ENCODE results near the gene MAFF.
"Not testable (repeated sequence)": the region's sequence is repeated elsewhere in the genome, so short reads cannot be mapped to it uniquely, and the experiment has no call there.

Gene MAFF

GRCh38 chr22:38172832-38173640 lies 28.8 kb upstream of the MAFF start:
- Mint-ChIP-seq H3K27ac (peak overlapping the region; percentile 79), H3K9me3 (no peaks in the 10 kb centered on the region)

DNA sequence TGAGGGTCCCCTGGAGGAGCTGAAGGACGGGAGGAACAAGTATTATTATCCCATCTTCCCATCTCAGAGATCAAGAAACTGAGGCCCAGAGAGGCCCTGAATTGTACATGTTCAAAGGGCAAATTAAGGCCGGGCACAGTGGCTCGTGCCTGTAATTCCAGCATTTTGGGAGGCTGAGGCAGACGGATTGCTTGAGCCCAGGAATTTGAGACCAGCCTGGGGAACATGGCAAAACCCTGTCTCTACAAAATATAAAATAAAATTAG lies 28.2 kb upstream of the MAFF start:
- Mint-ChIP-seq H3K27me3 (no peaks in the 10 kb centered on the region), H3K4me1 (ENCODE audit: low read depth) (peaks cover 53% of the 10 kb centered on the region), H3K9me3 (no peaks in the 10 kb centered on the region), H3K27ac (peak overlapping the region; percentile 79), H3K4me3 (no peak overlapping the region), H3K36me3 (ENCODE audit: low read depth) (peaks cover 6% of the 10 kb centered on the region)
- no peak for DNase-seq

More at GRCh38 chr22:38172832-38173640, 28.8 kb upstream of the MAFF start:
- DNase-seq: peak; percentile 40
- Mint-ChIP-seq H3K4me3 (no peak overlapping the region), H3K27me3 (no peaks in the 10 kb centered on the region), H3K36me3 (ENCODE audit: low read depth) (peaks cover 9% of the 10 kb centered on the region), H3K4me1 (ENCODE audit: low read depth) (peaks cover 51% of the 10 kb centered on the region)

GRCh38 chr22:38174626-38175025 lies 27.2 kb upstream of the MAFF start:
- Mint-ChIP-seq H3K27ac (peak overlapping the region; percentile 63), H3K4me3 (no peak overlapping the region)
- DNase-seq: no peak

DNA sequence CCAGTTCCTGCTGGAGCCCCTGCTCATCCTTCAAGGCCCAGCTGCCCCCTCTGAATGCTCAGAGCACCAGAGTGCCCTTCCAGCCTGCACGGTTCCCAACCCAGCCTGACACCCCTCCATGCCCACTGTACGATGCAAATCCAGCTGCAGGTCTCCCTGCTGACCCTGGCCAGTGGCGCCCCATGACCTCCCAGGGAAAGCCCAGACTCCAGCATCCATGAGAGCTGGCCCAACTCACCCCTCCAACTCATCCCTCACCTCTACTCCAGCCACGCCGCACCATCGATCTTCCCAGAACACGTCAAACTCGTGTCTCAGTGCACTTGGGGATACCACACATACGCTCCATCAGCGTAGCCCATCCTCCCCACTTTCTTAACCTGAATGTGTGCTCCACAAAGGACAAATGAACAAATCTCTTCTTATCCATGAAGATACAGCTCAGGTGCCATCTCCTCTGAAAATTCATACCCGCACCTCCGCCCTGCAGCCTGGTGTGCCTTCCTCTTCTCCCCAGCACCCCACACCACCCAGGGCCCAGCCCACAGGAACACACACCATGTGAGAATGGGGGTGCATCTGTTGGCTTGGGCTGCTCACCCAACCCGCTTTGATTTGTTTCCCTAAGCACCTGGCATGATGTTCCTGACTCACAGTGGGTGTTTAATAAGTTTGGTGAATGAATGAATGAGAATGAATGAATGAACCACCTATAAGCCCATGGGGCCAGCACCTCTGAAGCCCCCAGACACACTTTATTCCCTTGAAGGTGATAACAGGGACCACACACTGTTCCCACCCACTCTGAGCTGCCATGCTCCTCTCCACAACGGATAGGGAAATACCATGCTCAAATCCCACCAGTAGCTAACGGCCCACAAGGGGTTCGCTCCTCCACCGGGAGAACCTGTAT lies 26.3 kb upstream of the MAFF start:
- DNase-seq: no peak
- Mint-ChIP-seq H3K4me1 (ENCODE audit: low read depth) (peaks cover 70% of the 10 kb centered on the region), H3K36me3 (ENCODE audit: low read depth) (peaks cover 4% of the 10 kb centered on the region), H3K27ac (peak overlapping the region; percentile 92), H3K9me3 (no peaks in the 10 kb centered on the region), H3K27me3 (no peaks in the 10 kb centered on the region), H3K4me3 (no peak overlapping the region)

More at GRCh38 chr22:38174626-38175025, 27.2 kb upstream of the MAFF start:
- Mint-ChIP-seq H3K36me3 (ENCODE audit: low read depth) (peaks cover 4% of the 10 kb centered on the region), H3K9me3 (no peaks in the 10 kb centered on the region), H3K27me3 (no peaks in the 10 kb centered on the region), H3K4me1 (ENCODE audit: low read depth) (peaks cover 62% of the 10 kb centered on the region)

DNA sequence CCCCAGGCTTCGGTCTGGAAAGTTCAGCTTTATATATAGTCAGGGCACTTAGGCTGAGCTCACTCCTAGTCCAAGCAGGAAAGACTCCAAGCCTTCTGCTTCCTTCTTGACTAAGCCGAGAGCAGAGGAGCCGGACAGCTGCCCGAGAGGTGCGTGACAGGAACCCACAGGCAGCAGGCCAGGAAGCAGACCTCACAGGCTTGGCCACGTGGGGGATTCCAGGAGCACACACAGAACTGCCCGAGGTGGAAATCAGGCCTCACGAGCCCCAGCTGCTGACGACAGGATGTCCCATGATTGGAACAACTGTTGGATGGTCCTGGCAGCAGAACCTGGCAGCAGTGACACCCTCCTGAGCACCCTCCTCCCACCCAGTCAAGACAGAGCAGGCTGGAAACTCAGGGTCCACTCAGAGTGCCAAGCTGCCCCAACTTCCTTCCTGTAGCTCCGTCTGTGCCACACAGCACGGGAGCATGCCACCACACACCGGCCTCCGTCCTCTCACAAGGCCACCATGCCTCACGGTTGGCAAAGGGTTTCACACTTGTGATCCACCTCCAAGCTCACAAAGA lies 25.5 kb upstream of the MAFF start:
- Mint-ChIP-seq H3K27ac (peak overlapping the region; percentile 92), H3K4me3 (peak overlapping the region; percentile 20), H3K36me3 (ENCODE audit: low read depth) (peaks cover 6% of the 10 kb centered on the region), H3K9me3 (no peaks in the 10 kb centered on the region), H3K27me3 (no peaks in the 10 kb centered on the region), H3K4me1 (ENCODE audit: low read depth) (peaks cover 78% of the 10 kb centered on the region)
- DNase-seq: peak; percentile 68

- H3K27ac Mint-ChIP-seq: peak overlapping the region; percentile 92
These were observed 24.8 kb upstream of the MAFF start for GRCh38 chr22:38177044-38177443.

DNA sequence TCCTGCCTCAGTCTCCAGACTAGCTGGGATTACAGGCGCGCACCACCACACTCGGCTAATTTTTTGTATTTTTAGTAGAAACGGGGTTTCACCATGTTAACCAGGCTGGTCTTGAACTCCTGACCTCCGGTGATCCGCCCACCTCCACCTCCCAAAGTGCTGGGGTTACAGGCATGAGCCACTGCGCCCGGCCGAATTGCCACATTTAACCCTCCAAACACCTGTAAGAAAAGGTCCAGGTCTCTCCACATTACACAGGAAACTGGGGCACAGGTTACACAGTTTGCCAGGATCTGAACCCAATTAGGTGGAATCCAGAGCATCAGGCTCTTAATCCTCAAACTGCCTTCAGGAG lies 24.2 kb upstream of the MAFF start:
- H3K36me3 Mint-ChIP-seq (ENCODE audit: low read depth); H3K9me3 Mint-ChIP-seq; H3K27me3 Mint-ChIP-seq; H3K4me3 Mint-ChIP-seq; DNase-seq: not testable (repeated sequence)
- H3K4me1 Mint-ChIP-seq (ENCODE audit: low read depth): peaks cover 79% of the 10 kb centered on the region
- peak overlapping the region; percentile 87 for H3K27ac Mint-ChIP-seq

More at GRCh38 chr22:38177044-38177443, 24.8 kb upstream of the MAFF start:
- Mint-ChIP-seq H3K4me3 (no peak overlapping the region), H3K36me3 (ENCODE audit: low read depth) (peaks cover 8% of the 10 kb centered on the region), H3K4me1 (ENCODE audit: low read depth) (peaks cover 83% of the 10 kb centered on the region), H3K27me3 (no peaks in the 10 kb centered on the region), H3K9me3 (no peaks in the 10 kb centered on the region)
- no peak for DNase-seq

DNA sequence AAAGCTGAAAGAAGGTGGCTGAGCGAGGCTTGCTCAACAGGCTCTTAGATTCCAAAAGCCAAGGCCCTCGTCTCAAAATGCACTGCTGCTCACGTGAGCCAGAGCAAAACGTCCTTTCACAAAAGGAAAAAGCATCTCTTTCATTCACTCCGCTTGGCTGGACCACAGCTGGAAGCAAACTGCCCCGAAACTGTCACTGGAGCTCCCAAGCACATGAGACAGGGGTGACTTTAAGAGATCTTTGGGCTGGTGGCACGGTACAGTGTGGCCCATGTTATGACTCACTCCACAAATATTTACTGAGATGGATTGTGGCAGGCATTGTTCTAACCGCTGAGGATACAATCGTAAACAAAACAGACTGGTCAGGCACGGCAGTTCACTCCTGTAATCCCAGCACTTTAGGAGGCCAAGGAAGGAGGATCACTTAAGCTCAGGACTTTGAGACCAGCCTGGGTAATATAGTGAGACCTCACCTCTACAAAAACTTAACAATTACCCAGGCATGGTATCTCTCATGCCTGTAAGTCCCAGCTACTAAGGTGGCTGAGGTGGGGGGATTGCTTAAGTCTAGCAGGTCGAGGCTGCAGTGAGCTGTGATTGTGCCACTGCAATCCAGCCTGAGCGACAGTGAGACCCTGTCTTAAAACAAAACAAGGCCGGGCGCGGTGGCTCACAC lies 23.7 kb upstream of the MAFF start:
- Mint-ChIP-seq H3K36me3 (ENCODE audit: low read depth) (peaks cover 8% of the 10 kb centered on the region), H3K4me3 (no peak overlapping the region), H3K9me3 (no peaks in the 10 kb centered on the region), H3K4me1 (ENCODE audit: low read depth) (peaks cover 78% of the 10 kb centered on the region), H3K27me3 (no peaks in the 10 kb centered on the region), H3K27ac (peak overlapping the region; percentile 87)
- no peak for DNase-seq

- H3K36me3 Mint-ChIP-seq (ENCODE audit: low read depth); H3K9me3 Mint-ChIP-seq; H3K27me3 Mint-ChIP-seq; DNase-seq; H3K4me3 Mint-ChIP-seq: not testable (repeated sequence)
- H3K4me1 Mint-ChIP-seq (ENCODE audit: low read depth): peaks cover 73% of the 10 kb centered on the region
- H3K27ac Mint-ChIP-seq: peak overlapping the region; percentile 87
These were observed 23.2 kb upstream of the MAFF start for GRCh38 chr22:38178605-38178937.

DNA sequence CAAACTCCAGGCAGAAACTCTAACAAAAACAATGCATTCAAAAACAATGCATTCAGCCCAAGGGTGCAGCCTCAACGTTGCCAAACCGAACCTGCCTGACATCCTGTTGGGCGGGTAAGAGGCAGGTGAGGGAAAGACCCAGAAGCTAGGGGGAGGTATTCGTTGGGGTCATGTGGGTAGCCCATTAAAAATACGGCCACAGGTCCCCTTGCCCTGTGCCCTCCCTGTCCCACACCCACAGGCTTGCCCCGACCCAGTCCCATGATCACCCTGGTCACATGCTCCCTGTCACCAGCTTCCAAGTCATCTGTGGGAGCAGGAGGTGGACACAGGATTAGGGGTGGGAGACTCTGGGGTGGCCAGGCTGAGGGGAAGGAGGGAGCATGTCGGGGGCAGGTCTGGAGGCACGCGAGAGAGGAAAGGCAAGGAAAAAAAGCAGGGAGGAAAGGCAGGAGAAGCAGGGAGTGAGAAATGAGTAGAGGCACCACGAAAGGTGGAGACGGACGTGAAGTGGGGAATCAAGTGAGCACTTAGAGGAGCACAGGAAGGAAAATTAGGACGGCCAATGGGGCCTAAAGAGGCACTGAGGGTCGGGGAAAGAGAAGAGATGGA lies 20.8 kb upstream of the MAFF start:
- Mint-ChIP-seq H3K9me3 (no peaks in the 10 kb centered on the region), H3K36me3 (ENCODE audit: low read depth) (peaks cover 8% of the 10 kb centered on the region), H3K4me1 (ENCODE audit: low read depth) (peaks cover 59% of the 10 kb centered on the region), H3K27ac (peak overlapping the region; percentile 99), H3K27me3 (no peaks in the 10 kb centered on the region), H3K4me3 (peak overlapping the region; percentile 92)
- peak; percentile 49 for DNase-seq

DNA sequence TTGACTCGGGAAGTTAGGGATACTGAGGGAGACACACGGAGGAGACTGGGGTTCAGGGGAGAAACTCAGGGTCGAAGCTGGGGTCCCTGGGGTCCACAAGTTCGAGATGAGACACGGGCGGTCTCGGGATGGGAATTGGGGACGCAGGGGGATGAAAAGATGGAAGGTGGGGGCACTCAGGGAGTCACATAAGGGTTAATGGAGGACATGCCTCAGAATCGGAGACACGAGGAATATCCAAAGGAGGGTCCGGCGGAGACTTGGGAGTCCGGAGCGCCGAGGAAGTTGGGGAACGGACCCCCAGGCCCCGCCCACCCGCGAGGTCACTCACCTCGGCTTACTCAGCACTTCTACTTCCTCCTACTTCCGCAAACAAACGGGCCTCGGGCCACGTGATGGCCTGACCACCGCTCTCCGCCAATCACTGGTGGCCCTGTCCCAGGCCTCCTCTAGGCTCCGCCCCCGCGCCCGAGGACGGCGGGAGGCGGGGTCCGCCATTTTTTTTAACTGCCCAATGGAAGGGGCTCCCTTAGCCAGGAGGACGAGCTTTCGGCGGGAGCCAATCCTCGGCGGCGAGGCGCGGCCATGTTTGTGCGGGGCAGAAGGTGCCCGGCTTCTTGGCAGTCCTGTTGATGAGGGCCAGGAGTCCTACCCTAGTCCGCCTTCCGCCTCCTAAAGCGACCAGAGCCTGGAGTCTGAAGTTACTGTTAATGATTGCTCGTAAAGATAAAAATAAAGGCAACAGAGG lies 20.2 kb upstream of the MAFF start, which contains the start of gene PLA2G6:
Gene PLA2G6, minus strand, starts transcription at position 378 of the 748 bp plus-strand sequence. CDS start 12,404 bp downstream, outside the sequence.
- Mint-ChIP-seq H3K4me1 (ENCODE audit: low read depth) (peaks cover 52% of the 10 kb centered on the region), H3K4me3 (peak within 1 kb of the TSS; percentile 92), H3K36me3 (ENCODE audit: low read depth) (peaks cover 8% of the 10 kb centered on the region), H3K27ac (peak within 1 kb of the TSS; percentile 99), H3K27me3 (no peaks in the 10 kb centered on the region), H3K9me3 (no peaks in the 10 kb centered on the region)
- DNase-seq: peak; percentile 98

DNA sequence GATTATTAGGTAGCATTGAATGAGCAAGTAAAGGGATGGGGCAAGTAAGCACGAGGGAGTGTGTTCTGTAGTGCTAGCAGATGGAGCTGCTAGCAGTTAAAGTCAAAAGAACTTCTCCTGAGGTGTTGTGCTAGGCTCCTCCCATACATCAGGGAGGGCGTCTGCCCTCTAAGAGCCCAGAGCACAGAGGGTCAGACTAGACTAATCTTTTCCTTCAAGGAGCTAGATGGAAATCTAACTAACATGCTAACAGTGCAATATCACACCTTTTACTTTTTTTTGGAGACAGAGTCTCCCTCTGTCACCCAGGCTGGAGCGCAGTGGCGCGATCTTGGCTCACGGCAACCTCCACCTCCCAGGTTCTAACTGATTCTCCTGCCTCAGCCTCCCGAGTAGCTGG lies 17.0 kb upstream of the MAFF start:
- H3K4me3 Mint-ChIP-seq: no peak overlapping the region
- H3K27ac Mint-ChIP-seq: no peak overlapping the region

GRCh38 chr22:38186429-38186828 lies 15.4 kb upstream of the MAFF start:
- H3K9me3 Mint-ChIP-seq: no peaks in the 10 kb centered on the region
- H3K27ac Mint-ChIP-seq: no peak overlapping the region
- no peak overlapping the region for H3K4me3 Mint-ChIP-seq
- no peaks in the 10 kb centered on the region for H3K27me3 Mint-ChIP-seq
- peaks cover 2% of the 10 kb centered on the region for H3K36me3 Mint-ChIP-seq (ENCODE audit: low read depth)
- H3K4me1 Mint-ChIP-seq (ENCODE audit: low read depth): peaks cover 11% of the 10 kb centered on the region
- DNase-seq: no peak

More for the DNA sequence above, 17.0 kb upstream of the MAFF start:
- no peaks in the 10 kb centered on the region for H3K27me3 Mint-ChIP-seq
- H3K36me3 Mint-ChIP-seq (ENCODE audit: low read depth): peaks cover 6% of the 10 kb centered on the region
- no peak for DNase-seq
- peaks cover 28% of the 10 kb centered on the region for H3K4me1 Mint-ChIP-seq (ENCODE audit: low read depth)
- H3K9me3 Mint-ChIP-seq: no peaks in the 10 kb centered on the region
